ENCODE data around the gene FN3KRP.

Gene FN3KRP

DNA sequence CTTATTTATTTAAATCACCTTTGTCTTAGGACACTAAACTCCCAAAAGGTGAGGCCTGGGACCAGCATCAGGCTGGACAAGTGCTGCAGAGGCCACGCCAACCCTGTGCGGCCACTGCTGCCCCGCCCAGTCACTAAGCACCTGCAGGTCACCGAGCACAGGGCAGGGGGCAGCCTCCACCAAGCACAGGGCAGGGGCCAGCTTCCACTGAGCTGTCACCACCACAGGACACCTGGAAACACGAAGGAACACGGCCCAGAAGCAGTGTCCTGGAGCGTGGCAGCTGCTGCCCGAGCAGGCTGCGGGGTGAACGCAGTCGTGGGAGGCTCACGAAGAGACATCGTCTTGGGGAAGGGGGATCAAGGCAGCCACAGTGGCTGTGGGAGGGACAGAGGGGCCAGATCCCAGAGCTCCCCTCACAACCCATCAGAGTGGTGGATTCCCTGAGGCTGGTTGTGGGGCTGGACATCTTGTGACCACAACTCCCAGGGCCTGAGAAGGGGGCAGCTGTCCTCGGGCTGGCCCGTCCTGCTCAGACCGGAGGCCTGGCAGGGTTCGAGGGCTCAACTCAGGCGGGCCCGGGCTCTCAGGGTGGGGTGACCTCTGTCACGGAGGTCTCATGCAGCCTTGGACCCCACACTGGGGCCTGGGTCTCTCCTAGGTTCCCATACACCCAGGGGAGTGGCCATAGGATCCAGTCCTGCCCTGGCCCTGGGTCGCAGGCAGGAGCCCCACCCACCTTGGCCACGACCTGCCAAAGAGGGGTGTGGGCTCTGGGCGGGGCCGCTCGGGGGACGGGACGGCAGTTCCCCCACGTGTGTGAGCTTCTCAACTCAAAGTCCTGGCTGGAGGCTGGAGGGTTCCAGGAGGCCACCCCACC lies 36.7 kb upstream of the FN3KRP start:
- TF ChIP-seq BACH2 (CRISPR knock-in tag; IDR thresholded peaks at IDR 0.05; ENCODE audit: borderline replicate concordance) (no peak), ZFP30 (CRISPR knock-in tag; IDR thresholded peaks at IDR 0.05) (no peak), PATZ1 (CRISPR knock-in tag; IDR thresholded peaks at IDR 0.05; ENCODE audit: borderline replicate concordance) (no peak), CSDC2 (CRISPR knock-in tag; IDR thresholded peaks at IDR 0.05) (no peak), PPARA (CRISPR knock-in tag; IDR thresholded peaks at IDR 0.05; ENCODE audit: borderline replicate concordance) (no peak), ESRRG (CRISPR knock-in tag; IDR thresholded peaks at IDR 0.05) (no peak), GLIS3 (CRISPR knock-in tag; IDR thresholded peaks at IDR 0.05) (no peak), ISL1 (CRISPR knock-in tag; IDR thresholded peaks at IDR 0.05) (no peak), TSHZ2 (CRISPR knock-in tag; IDR thresholded peaks at IDR 0.05) (no peak), RARB (CRISPR knock-in tag; IDR thresholded peaks at IDR 0.05) (no peak), ARNTL (CRISPR knock-in tag; IDR thresholded peaks at IDR 0.05; ENCODE audit: borderline replicate concordance, low read depth) (no peak)
- TF ChIP-seq, protein P1, sequence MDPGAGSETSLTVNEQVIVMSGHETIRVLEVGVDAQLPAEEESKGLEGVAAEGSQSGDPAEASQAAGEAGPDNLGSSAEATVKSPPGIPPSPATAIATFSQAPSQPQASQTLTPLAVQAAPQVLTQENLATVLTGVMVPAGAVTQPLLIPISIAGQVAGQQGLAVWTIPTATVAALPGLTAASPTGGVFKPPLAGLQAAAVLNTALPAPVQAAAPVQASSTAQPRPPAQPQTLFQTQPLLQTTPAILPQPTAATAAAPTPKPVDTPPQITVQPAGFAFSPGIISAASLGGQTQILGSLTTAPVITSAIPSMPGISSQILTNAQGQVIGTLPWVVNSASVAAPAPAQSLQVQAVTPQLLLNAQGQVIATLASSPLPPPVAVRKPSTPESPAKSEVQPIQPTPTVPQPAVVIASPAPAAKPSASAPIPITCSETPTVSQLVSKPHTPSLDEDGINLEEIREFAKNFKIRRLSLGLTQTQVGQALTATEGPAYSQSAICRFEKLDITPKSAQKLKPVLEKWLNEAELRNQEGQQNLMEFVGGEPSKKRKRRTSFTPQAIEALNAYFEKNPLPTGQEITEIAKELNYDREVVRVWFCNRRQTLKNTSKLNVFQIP (CRISPR knock-in tag; IDR thresholded peaks at IDR 0.05; ENCODE audit: borderline replicate concordance, low read depth) = no peak
- ATAC-seq = no peak

GRCh38 chr17:82681547-82681946 lies 35.0 kb upstream of the FN3KRP start:
- ATAC-seq = no peak
- TF ChIP-seq TSHZ2 (CRISPR knock-in tag; IDR thresholded peaks at IDR 0.05) (no peak), ESRRG (CRISPR knock-in tag; IDR thresholded peaks at IDR 0.05) (no peak), SNAI2 (CRISPR knock-in tag; IDR thresholded peaks at IDR 0.05) (no peak), PATZ1 (CRISPR knock-in tag; IDR thresholded peaks at IDR 0.05; ENCODE audit: borderline replicate concordance) (no peak), ZC3H10 (CRISPR knock-in tag; IDR thresholded peaks at IDR 0.05) (no peak), OSR1 (CRISPR knock-in tag; IDR thresholded peaks at IDR 0.05) (no peak), RARB (CRISPR knock-in tag; IDR thresholded peaks at IDR 0.05) (no peak), TCF4 (CRISPR knock-in tag; IDR thresholded peaks at IDR 0.05; ENCODE audit: borderline replicate concordance) (no peak), ZNF70 (CRISPR knock-in tag; IDR thresholded peaks at IDR 0.05) (no peak), BACH2 (CRISPR knock-in tag; IDR thresholded peaks at IDR 0.05; ENCODE audit: borderline replicate concordance) (no peak), ZFP30 (CRISPR knock-in tag; IDR thresholded peaks at IDR 0.05) (no peak), CSRNP3 (CRISPR knock-in tag; IDR thresholded peaks at IDR 0.05) (no peak), ISL1 (CRISPR knock-in tag; IDR thresholded peaks at IDR 0.05) (no peak), PPARA (CRISPR knock-in tag; IDR thresholded peaks at IDR 0.05; ENCODE audit: borderline replicate concordance) (no peak)
- TF ChIP-seq, protein P1 (CRISPR knock-in tag; IDR thresholded peaks at IDR 0.05; ENCODE audit: borderline replicate concordance, low read depth) = no peak
- TF ChIP-seq, protein P2, sequence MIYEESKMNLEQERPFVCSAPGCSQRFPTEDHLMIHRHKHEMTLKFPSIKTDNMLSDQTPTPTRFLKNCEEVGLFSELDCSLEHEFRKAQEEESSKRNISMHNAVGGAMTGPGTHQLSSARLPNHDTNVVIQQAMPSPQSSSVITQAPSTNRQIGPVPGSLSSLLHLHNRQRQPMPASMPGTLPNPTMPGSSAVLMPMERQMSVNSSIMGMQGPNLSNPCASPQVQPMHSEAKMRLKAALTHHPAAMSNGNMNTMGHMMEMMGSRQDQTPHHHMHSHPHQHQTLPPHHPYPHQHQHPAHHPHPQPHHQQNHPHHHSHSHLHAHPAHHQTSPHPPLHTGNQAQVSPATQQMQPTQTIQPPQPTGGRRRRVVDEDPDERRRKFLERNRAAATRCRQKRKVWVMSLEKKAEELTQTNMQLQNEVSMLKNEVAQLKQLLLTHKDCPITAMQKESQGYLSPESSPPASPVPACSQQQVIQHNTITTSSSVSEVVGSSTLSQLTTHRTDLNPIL (CRISPR knock-in tag; IDR thresholded peaks at IDR 0.05; ENCODE audit: low read depth) = no peak

Data from SK-N-SH treated with all-trans-retinoic acid at 6 μM for 48 hours (cell line).